Smooth muscle cell (in vitro differentiated cells): ENCODE results near the gene CELA2B. TPM values are rescaled to one million over a fixed set of nuclear protein-coding genes. Genes with fewer than 3 reads are reported as not detected.

ENCODE experiments used
- DNase-seq: peaks from one replicate; lab custom pipeline; 2025; ENCODE audit not compliant: unreplicated experiment; lab: John Stamatoyannopoulos, UW
- H2AFZ ChIP-seq: fragments of 200-600 bp; sonication (generic); 2 replicates; pipeline ENCODE4 v1.6.0; 2016; ENCODE audit warnings: antibody characterized with exemption, low read depth, mild to moderate bottlenecking
- H3F3A ChIP-seq: fragments of 200-600 bp; sonication (generic); 2 replicates; pipeline ENCODE4 v1.6.0; 2017; ENCODE audit warnings: antibody characterized with exemption, low read depth
- H3K27ac ChIP-seq: fragments of 200-600 bp; sonication (generic); 2 replicates; pipeline ENCODE4 v1.5.1; 2016; ENCODE audit warnings: low read depth, mild to moderate bottlenecking
- H3K27me3 ChIP-seq: fragments of 200-600 bp; sonication (generic); 2 replicates; pipeline ENCODE4 v1.6.1; 2016; ENCODE audit warnings: low read depth, mild to moderate bottlenecking
- H3K36me3 ChIP-seq: fragments of 200-600 bp; sonication (generic); 2 replicates; pipeline ENCODE4 v1.5.1; 2016; ENCODE audit warnings: low read depth
- H3K4me1 ChIP-seq: fragments of 200-600 bp; sonication (generic); 2 replicates; pipeline ENCODE4 v1.5.1; 2016; ENCODE audit warnings: low read depth
- H3K4me2 ChIP-seq: fragments of 200-600 bp; sonication (generic); 2 replicates; pipeline ENCODE4 v1.6.0; 2016; ENCODE audit warnings: mild to moderate bottlenecking
- H3K4me3 ChIP-seq: fragments of 200-600 bp; sonication (generic); 2 replicates; pipeline ENCODE4 v1.5.1; 2016; ENCODE audit warnings: mild to moderate bottlenecking
- H3K79me2 ChIP-seq: fragments of 200-600 bp; sonication (generic); 2 replicates; pipeline ENCODE4 v1.6.0; 2016; ENCODE audit warnings: low read depth, mild to moderate bottlenecking
- H3K9ac ChIP-seq: fragments of 200-600 bp; sonication (generic); 2 replicates; pipeline ENCODE4 v1.6.0; 2016; ENCODE audit warnings: low read depth
- H3K9me3 ChIP-seq: fragments of 200-600 bp; sonication (generic); replicated peaks from 2 replicates; pipeline ENCODE4 v1.5.1; 2016; ENCODE audit warnings: low read depth
- H4K20me1 ChIP-seq: fragments of 200-600 bp; sonication (generic); 2 replicates; pipeline ENCODE4 v1.6.0; 2016; ENCODE audit warnings: low read depth
- CTCF ChIP-seq: fragments of 200-600 bp; sonication (generic); IDR thresholded peaks from 2 replicates; pipeline ENCODE4 v1.5.1; 2017; ENCODE audit warnings: borderline replicate concordance, mild to moderate bottlenecking, antibody characterized with exemption; ENCODE audit not compliant: insufficient read depth, poor library complexity, severe bottlenecking
- WGBS: methylation state at CpG from one replicate; pipeline ENCODE4 v1.1.7; 2016; ENCODE audit warnings: low lambda C conversion rate; 5-methylcytosine and 5-hydroxymethylcytosine counted together
- polyA plus RNA-seq: library from polyadenylated mRNA; unstranded; fragments of >200 nt; fragmentation: Nextera tagmentation; extraction: Ambion mirVana; gene quantifications from 2 replicates; pipeline ENCODE4 v1.2.1, GENCODE V29; 2016
- total RNA-seq: library from RNA; depleted of rRNA; stranded (reverse); fragments of >200 nt; gene quantifications from 2 replicates; pipeline ENCODE4 v1.2.3, GENCODE V29; 2014

The CELA2B gene
- total and polyA plus RNA-seq, 2 experiments from 2014 or later = not detected

DNA sequence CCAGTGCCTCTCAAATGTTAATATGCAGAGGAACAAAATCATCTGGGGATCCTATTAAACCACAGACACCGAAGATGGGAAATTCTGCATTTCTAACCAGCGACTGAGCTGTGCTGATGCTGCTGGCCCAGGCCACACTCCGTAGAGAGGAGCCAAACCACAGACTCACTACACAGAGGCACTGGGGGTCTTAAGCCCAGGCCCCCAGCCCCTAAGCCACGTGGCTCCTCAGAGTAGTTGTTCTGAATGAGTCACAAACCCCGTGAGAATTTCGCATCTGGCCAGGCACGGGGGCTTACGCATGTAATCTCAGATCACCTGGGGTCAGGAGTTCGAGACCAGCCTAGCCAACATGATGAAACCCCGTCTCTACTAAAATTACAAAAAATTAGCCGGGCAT, 22.2 kb upstream of the CELA2B start:
- no peak for TF ChIP-seq CTCF
- Histone ChIP-seq H3K27me3 (no peaks in the 10 kb centered on the region), H3K9ac (no peak overlapping the region), H3K79me2 (no peaks in the 10 kb centered on the region), H3K4me1 (peaks cover 6% of the 10 kb centered on the region), H2AFZ (no peak overlapping the region), H3K27ac (peak overlapping the region; percentile 34), H3K4me3 (no peak overlapping the region), H3K9me3 (no peaks in the 10 kb centered on the region), H3F3A (peaks cover 16% of the 10 kb centered on the region), H3K36me3 (no peaks in the 10 kb centered on the region), H4K20me1 (no peaks in the 10 kb centered on the region), H3K4me2 (no peak overlapping the region)
- 59% methylated on average over 11 of the region's 11 CpGs for WGBS
- DNase-seq = no peak

DNA sequence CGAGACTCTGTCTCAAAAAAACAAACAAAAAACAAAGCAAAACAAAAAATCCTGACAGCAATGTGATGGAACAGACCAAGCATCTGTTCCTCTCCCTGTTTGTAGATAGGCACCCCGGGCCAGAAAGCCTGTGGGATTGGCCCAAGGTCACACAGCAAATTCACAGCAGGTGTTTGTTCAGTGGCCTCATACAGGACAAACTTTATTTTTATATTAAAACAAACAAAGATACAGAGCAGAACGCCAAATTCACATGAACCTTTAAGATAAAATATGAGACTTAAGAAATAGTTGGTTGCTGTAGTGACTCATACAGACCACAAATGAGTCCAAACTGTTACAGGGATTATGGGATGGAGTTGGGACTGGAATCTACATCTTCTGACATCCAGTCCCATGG, 21.6 kb upstream of the CELA2B start:
- no peak for TF ChIP-seq CTCF
- no peak for DNase-seq
- Histone ChIP-seq H3K9me3 (no peaks in the 10 kb centered on the region), H4K20me1 (no peaks in the 10 kb centered on the region), H3K4me2 (no peak overlapping the region), H3K27ac (peak overlapping the region; percentile 34), H3K4me3 (no peak overlapping the region), H3K9ac (no peak overlapping the region), H3K79me2 (no peaks in the 10 kb centered on the region), H3K27me3 (no peaks in the 10 kb centered on the region), H2AFZ (no peak overlapping the region), H3K36me3 (no peaks in the 10 kb centered on the region), H3K4me1 (peaks cover 6% of the 10 kb centered on the region), H3F3A (peaks cover 17% of the 10 kb centered on the region)
- 28% methylated on average over 3 of the region's 3 CpGs for WGBS

GRCh38 chr1:15455522-15455921, 20.4 kb upstream of the CELA2B start:
- Histone ChIP-seq H3K4me3 (no peak overlapping the region), H3F3A (peaks cover 20% of the 10 kb centered on the region), H4K20me1 (no peaks in the 10 kb centered on the region), H3K27me3 (no peaks in the 10 kb centered on the region), H3K9me3 (no peaks in the 10 kb centered on the region), H3K4me1 (peaks cover 11% of the 10 kb centered on the region), H3K36me3 (no peaks in the 10 kb centered on the region), H3K4me2 (no peak overlapping the region), H3K79me2 (no peaks in the 10 kb centered on the region), H2AFZ (no peak overlapping the region), H3K9ac (no peak overlapping the region), H3K27ac (no peak overlapping the region)
- TF ChIP-seq CTCF = no peak
- no peak for DNase-seq
- WGBS = 82% methylated on average over 6 of the region's 6 CpGs

- Histone ChIP-seq H3K9me3 (no peaks in the 10 kb centered on the region), H3K27ac (peak within 1 kb of the TSS; percentile 44), H3K4me2 (peak within 1 kb of the TSS; percentile 44), H3F3A (peaks cover 20% of the 10 kb centered on the region), H3K4me3 (no peak within 1 kb of the TSS), H4K20me1 (no peaks in the 10 kb centered on the region), H3K79me2 (no peaks in the 10 kb centered on the region), H3K4me1 (peaks cover 13% of the 10 kb centered on the region), H2AFZ (no peak within 1 kb of the TSS), H3K36me3 (no peaks in the 10 kb centered on the region), H3K9ac (no peak within 1 kb of the TSS), H3K27me3 (no peaks in the 10 kb centered on the region)
- no peak for DNase-seq
- WGBS = 42% methylated on average over 8 of the region's 8 CpGs
- TF ChIP-seq CTCF = no peak
Measured at GRCh38 chr1:15456313-15456954, 19.5 kb upstream of the CELA2B start, which contains the start of gene CELA2A. Gene CELA2A, plus strand, starts transcription at chr1:15456732. Its CDS starts 22 bp downstream, at chr1:15456754.
